CD8-positive, alpha-beta memory T cell (primary cell): ENCODE data around the gene MOGAT2. TPM values are rescaled to one million over a fixed set of nuclear protein-coding genes. Genes with fewer than 3 reads are reported as not detected.
A peak's percentile ranks its signal among the peaks of the same experiment; 100 is the strongest.
"Not testable (repeated sequence)": the region's sequence is repeated elsewhere in the genome, so short reads cannot be mapped to it uniquely, and the experiment has no call there.

Source experiments
- CTCF ChIA-PET: fragments of 350-600 bp; sonication (Branson Sonifier 250); formaldehyde crosslinking; loops from one replicate; lab custom pipeline; 2021; ENCODE audit warnings: antibody characterized with exemption; lab: Charles Lee
- POLR2A ChIA-PET: fragments of 350-600 bp; sonication (Branson Sonifier 250); formaldehyde crosslinking; loops from one replicate; lab custom pipeline; 2021; ENCODE audit warnings: antibody characterized with exemption; lab: Charles Lee
- DNase-seq, 5 donors: peaks; one replicate each; pipeline versions ENCODE4 v3.0.0 to v3.0.0-alpha.2; 2020 to 2022; ENCODE audit warnings: mixed read lengths in 1 of 5
- H3K27ac ChIP-seq: one replicate; pipeline ENCODE4 v1.7.0; 2013; ENCODE audit warnings: low read depth, mild to moderate bottlenecking, low read length, moderate library complexity
- H3K27me3 ChIP-seq: 2 replicates; pipeline ENCODE4 v1.7.0; 2013; ENCODE audit warnings: low read length, mild to moderate bottlenecking; ENCODE audit not compliant: insufficient read depth, poor library complexity, severe bottlenecking
- H3K36me3 ChIP-seq: 2 replicates; pipeline ENCODE4 v1.7.0; 2013; ENCODE audit warnings: mild to moderate bottlenecking, low read length, moderate library complexity; ENCODE audit not compliant: insufficient read depth
- H3K4me1 ChIP-seq: 2 replicates; pipeline ENCODE4 v1.7.0; 2013; ENCODE audit warnings: mild to moderate bottlenecking, low read length, moderate library complexity; ENCODE audit not compliant: insufficient read depth
- H3K4me3 ChIP-seq: 2 replicates; pipeline ENCODE4 v1.7.0; 2013; ENCODE audit warnings: mild to moderate bottlenecking, low read length
- H3K9me3 ChIP-seq: 2 replicates; pipeline ENCODE4 v1.7.0; 2013; ENCODE audit warnings: mild to moderate bottlenecking, low read length
- H3K27ac Mint-ChIP-seq, 8 donors: one replicate each; pipeline ENCODE4 v1.8.0; 2020 to 2021; ENCODE audit warnings: mixed read lengths in 8 of 8, mild to moderate bottlenecking in 6 of 8, inconsistent platforms in 3 of 8, moderate library complexity in 3 of 8
- H3K27me3 Mint-ChIP-seq, 2 donors: one replicate each; pipeline ENCODE4 v1.8.0; 2020 to 2021; ENCODE audit warnings: mixed read lengths in 2 of 2, mild to moderate bottlenecking in 1 of 2, moderate library complexity in 1 of 2
- H3K36me3 Mint-ChIP-seq, 3 donors: one replicate each; pipeline ENCODE4 v1.8.0; 2020 to 2021; ENCODE audit warnings: mixed read lengths in 3 of 3, inconsistent platforms in 1 of 3, mild to moderate bottlenecking in 1 of 3
- H3K4me1 Mint-ChIP-seq, 3 donors: one replicate each; pipeline ENCODE4 v1.8.0; 2020 to 2021; ENCODE audit warnings: mixed read lengths in 3 of 3, inconsistent platforms in 1 of 3, mild to moderate bottlenecking in 1 of 3
- H3K4me3 Mint-ChIP-seq, 7 donors: one replicate each; pipeline ENCODE4 v1.8.0; 2020 to 2021; ENCODE audit warnings: mixed read lengths in 7 of 7, mild to moderate bottlenecking in 6 of 7, moderate library complexity in 4 of 7, inconsistent platforms in 2 of 7
- H3K9me3 Mint-ChIP-seq, 5 donors: one replicate each; pipeline ENCODE4 v1.8.0; 2020 to 2022; ENCODE audit warnings: mixed read lengths in 5 of 5, mild to moderate bottlenecking in 3 of 5, moderate library complexity in 2 of 5, inconsistent platforms in 1 of 5
- polyA plus RNA-seq: library from polyadenylated mRNA; unstranded; fragments of 300-500 nt; fragmentation: Illumina TruSeq; gene quantifications from one replicate; pipeline ENCODE4 v1.2.3, GENCODE V29; 2021
- total RNA-seq, 2 experiments: library from RNA; stranded (reverse); gene quantifications; one replicate each; pipeline ENCODE4 v1.2.3, GENCODE V29; 2021

Gene MOGAT2
- total and polyA plus RNA-seq, 3 experiments from 2014 or later, result not detected

DNA sequence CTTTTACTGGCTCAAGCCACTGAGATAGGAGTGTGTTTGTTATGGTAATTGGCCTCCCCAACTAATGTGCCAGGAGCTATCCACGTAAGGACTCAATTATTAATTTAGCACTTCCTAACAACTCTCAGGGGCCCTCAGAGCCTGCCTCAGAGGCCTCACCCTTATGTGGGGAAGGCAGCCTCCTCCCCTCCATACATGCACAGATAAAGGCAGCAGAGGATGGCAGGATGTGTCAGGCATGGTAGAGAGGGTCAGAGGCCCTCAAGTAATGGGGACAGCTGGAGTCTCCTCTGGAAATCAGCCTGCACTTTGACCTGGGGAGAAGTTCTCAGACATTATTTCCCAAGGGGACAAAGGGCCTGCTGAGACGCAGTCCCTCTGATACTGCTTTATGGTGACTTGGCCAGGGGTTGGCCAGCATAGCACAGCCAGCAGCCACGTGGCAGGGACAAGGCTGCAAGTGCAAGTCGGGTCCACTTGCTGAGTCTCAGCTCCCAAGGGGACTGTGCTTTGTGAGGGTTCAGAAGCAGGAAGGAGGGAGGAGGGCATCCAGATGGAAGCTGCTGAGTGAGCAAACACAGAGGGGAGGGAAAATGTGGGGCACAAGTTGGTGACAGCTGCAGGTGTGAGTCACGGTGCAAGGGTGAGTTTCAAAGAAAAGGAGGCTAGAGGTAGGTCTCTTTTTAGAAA is 17.0 kb downstream of the MOGAT2 start:
- H3K27ac Mint-ChIP-seq, result no peak overlapping the region
- ChIA-PET CTCF (no interaction called here), POLR2A (no interaction called here)
- no peak overlapping the region for H3K27ac ChIP-seq
- H3K27me3 ChIP-seq, result no peaks in the 10 kb centered on the region
- no peaks in the 10 kb centered on the region for H3K4me1 ChIP-seq
- H3K9me3 ChIP-seq, result no peaks in the 10 kb centered on the region
- no peak overlapping the region for H3K4me3 ChIP-seq
- no peaks in the 10 kb centered on the region for H3K4me1 Mint-ChIP-seq
- H3K27me3 Mint-ChIP-seq, result peaks cover 13 to 37% of the 10 kb centered on the region in 2 donors
- no peak for DNase-seq
- H3K9me3 Mint-ChIP-seq, result no peaks in the 10 kb centered on the region
- H3K36me3 Mint-ChIP-seq, result peaks cover 0 to 3% (median 0%) of the 10 kb centered on the region in 3 donors
- no peak overlapping the region for H3K4me3 Mint-ChIP-seq
- no peaks in the 10 kb centered on the region for H3K36me3 ChIP-seq

DNA sequence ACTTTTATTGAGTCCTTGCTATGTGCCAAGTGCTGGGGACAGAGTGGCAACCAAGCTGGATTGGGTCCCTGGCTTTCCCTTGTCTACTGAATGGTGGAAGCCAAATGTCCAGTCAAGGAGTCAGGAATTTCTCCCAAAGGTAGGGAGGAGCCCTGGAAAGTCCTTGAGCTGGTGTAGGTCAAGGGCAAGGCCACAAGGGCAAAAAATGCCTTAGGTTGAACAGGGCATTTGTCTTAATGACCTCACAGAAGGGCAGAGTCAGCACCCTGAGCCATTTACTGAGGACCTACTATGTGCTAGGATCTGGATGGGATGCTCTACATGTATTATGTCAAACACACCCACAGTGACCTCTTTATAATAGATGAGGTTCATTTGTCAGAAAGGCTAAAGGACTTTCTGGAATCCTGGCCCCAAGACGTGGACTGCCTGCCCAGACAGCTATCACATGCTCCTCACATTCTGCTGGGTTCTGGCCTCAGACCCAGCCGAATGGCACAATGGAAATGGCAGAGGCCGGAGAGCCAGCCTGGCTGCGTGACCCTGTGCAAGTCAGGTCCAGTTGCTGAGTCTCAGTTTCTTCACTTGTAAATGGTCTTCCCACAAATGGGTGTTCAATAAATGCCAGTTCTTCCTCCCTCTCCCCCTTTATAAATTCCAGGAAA is 17.7 kb downstream of the MOGAT2 start:
- Histone ChIP-seq H3K36me3 (no peaks in the 10 kb centered on the region), H3K4me3 (no peak overlapping the region), H3K4me1 (no peaks in the 10 kb centered on the region), H3K27me3 (no peaks in the 10 kb centered on the region), H3K27ac (no peak overlapping the region), H3K9me3 (no peaks in the 10 kb centered on the region)
- Mint-ChIP-seq H3K36me3 (peaks cover 0 to 3% (median 0%) of the 10 kb centered on the region in 3 donors), H3K27ac (no peak overlapping the region), H3K4me1 (no peaks in the 10 kb centered on the region), H3K9me3 (no peaks in the 10 kb centered on the region), H3K27me3 (peaks cover 13 to 37% of the 10 kb centered on the region in 2 donors), H3K4me3 (no peak overlapping the region)
- no peak for DNase-seq
- POLR2A ChIA-PET, result no interaction called here
- CTCF ChIA-PET, result no interaction called here

DNA sequence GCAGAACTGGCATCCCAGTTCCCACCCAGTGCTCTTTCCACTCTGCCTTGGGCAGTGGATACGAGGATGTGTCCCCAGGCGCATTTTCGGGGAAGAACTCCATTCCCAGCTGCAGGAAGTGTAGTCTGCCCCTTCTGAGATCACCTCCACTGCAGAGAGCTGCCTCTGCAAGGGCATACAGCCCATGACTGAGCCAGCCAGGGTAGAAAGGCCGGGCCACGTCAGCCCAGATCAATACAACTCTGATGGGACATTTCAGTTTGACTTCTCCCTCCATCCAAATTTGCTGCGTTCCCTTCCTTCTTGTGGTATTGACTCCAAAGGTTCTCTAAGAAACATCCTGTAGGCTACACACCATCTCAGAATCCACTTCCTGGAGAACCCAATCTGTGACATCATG is 19.7 kb downstream of the MOGAT2 start:
- Histone ChIP-seq H3K4me3 (no peak overlapping the region), H3K4me1 (no peaks in the 10 kb centered on the region), H3K27me3 (no peaks in the 10 kb centered on the region), H3K9me3 (no peaks in the 10 kb centered on the region), H3K36me3 (no peaks in the 10 kb centered on the region), H3K27ac (no peak overlapping the region)
- no peaks in the 10 kb centered on the region for H3K4me1 Mint-ChIP-seq
- ChIA-PET CTCF (no interaction called here), POLR2A (no interaction called here)
- H3K4me3 Mint-ChIP-seq, result no peak overlapping the region
- H3K27me3 Mint-ChIP-seq, result peaks cover 14 to 30% of the 10 kb centered on the region in 2 donors
- no peak for DNase-seq
- peaks cover 0 to 3% (median 0%) of the 10 kb centered on the region in 3 donors for H3K36me3 Mint-ChIP-seq
- no peak overlapping the region for H3K27ac Mint-ChIP-seq
- H3K9me3 Mint-ChIP-seq, result no peaks in the 10 kb centered on the region

DNA sequence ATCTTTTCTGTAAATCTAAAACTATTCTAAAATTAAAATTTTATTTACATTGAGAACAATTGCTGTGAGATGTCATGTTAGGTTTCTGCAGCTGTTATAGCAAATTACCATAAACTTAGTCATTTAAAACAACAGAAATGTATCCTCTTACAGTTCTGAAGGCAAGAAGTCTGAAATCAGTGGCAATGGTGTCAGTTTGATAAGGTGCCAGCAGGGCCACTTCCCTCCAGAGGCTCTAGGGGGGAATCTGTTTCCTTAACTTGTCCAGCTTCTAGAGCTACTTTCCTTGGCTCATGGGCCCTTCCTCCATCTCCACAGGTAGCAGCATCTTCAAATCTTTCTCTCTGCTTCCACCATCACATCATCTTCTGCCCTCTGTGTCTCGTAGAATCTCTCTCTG is 23.0 kb downstream of the MOGAT2 start:
- H3K4me3 ChIP-seq, result no peak overlapping the region
- ChIA-PET POLR2A (no interaction called here), CTCF (no interaction called here)
- H3K4me1 ChIP-seq, result no peaks in the 10 kb centered on the region
- no peaks in the 10 kb centered on the region for H3K9me3 ChIP-seq
- Mint-ChIP-seq H3K27ac (no peak overlapping the region), H3K4me1 (no peaks in the 10 kb centered on the region), H3K4me3 (no peak overlapping the region), H3K36me3 (no peaks in the 10 kb centered on the region), H3K9me3 (no peaks in the 10 kb centered on the region), H3K27me3 (peaks cover 19 to 43% of the 10 kb centered on the region in 2 donors)
- no peak overlapping the region for H3K27ac ChIP-seq
- no peak for DNase-seq
- H3K27me3 ChIP-seq, result no peaks in the 10 kb centered on the region
- H3K36me3 ChIP-seq, result no peaks in the 10 kb centered on the region

DNA sequence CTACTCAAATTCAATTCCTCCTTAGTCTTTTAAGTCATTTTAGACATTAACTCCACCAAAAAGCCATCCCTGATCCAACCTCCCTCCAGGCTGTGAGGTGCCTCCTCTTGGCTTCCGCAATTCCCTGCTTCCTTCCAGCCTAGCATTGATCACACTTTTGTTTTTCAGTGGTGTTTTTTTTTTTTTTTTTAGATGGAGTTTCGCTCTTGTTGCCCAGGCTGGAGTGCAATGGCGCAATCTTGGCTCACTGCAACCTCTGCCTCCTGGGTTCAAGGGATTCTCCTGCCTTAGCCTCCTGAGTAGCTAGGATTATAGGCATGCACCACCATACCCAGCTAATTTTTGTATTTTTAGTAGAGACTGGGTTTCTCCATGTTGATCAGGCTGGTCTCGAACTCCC is 25.5 kb downstream of the MOGAT2 start:
- POLR2A ChIA-PET, H3K27me3 ChIP-seq, H3K36me3 ChIP-seq, H3K4me1 Mint-ChIP-seq, H3K9me3 ChIP-seq, CTCF ChIA-PET, H3K4me3 Mint-ChIP-seq, DNase-seq, H3K4me1 ChIP-seq, H3K36me3 Mint-ChIP-seq, H3K9me3 Mint-ChIP-seq, H3K27ac Mint-ChIP-seq, H3K4me3 ChIP-seq, H3K27ac ChIP-seq: not testable (repeated sequence)
- H3K27me3 Mint-ChIP-seq, result peaks cover 26 to 55% of the 10 kb centered on the region in 2 donors

DNA sequence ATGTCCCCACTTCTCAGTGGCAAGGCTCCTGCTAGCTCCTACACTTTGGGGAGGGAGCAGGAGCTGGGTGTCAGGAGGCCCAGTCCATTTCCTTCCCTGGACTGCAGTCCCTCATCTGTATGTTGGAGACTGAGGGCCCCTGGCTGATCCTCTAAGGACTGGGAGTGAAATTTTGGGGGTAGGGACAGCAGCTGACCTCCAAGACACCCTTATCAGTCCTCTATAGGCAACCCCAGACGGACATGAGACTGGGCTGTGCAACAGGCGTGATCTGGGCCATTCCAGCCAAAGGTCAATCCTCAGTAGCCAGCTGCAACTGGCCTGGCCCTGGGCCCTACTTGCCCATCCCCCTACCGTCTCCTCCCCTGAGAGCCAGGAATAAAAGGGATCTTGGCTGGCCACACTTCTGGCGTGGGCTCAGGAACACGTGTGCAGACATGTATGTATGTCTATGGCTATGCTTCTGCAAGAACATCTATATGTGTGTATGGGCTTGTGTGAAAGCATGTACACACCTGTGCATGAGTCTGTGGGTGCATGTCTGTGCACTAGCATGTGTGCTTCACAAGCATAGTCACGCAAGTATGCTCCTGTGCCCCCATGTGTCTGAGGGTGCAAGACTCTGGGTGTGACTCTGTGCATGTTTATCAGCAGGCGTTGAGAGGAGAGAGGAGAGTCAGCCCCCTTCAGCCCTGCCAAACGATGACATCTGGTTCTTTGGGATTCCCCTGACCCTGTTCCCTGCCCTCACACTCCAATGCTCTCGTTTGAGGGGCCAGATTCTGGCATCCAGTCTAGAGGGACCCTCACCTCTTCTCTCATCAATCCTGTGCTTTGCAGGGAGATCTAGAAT is 26.3 kb downstream of the MOGAT2 start:
- POLR2A ChIA-PET, result no interaction called here
- H3K4me1 Mint-ChIP-seq, result peaks cover 0 to 3% (median 2%) of the 10 kb centered on the region in 3 donors
- H3K36me3 Mint-ChIP-seq, result no peaks in the 10 kb centered on the region
- H3K9me3 Mint-ChIP-seq, result no peaks in the 10 kb centered on the region
- no peaks in the 10 kb centered on the region for H3K4me1 ChIP-seq
- H3K9me3 ChIP-seq, result no peaks in the 10 kb centered on the region
- H3K4me3 Mint-ChIP-seq, result no peak overlapping the region
- no peaks in the 10 kb centered on the region for H3K36me3 ChIP-seq
- H3K27me3 Mint-ChIP-seq, result peaks cover 23 to 55% of the 10 kb centered on the region in 2 donors
- H3K27ac ChIP-seq, result no peak overlapping the region
- no peak for DNase-seq
- CTCF ChIA-PET, result no interaction called here
- no peak overlapping the region for H3K4me3 ChIP-seq
- peak overlapping the region in 1 of 8 donors; percentile 20 for H3K27ac Mint-ChIP-seq
- no peaks in the 10 kb centered on the region for H3K27me3 ChIP-seq

DNA sequence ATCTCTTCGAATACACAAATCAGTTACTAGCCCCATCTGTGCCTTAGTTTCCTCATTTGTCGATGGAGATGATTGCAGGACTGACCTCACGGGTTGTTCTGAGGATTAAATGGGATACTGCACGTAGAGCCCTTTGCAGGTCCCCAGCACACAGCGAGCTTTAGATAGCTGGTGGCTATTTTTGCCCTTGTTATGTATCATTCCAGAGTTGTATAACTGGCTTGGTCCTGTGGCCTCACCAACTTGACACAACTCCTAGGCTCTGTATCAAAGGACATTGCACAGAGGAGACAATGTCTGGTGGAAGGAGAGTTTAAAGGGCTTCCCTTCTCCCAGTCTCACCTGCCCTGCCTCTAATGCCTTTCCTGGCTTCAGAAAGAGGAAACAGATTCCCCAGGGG is 28.2 kb downstream of the MOGAT2 start:
- no peaks in the 10 kb centered on the region for H3K9me3 ChIP-seq
- no peak overlapping the region for H3K27ac ChIP-seq
- H3K4me3 ChIP-seq, result no peak overlapping the region
- H3K4me1 ChIP-seq, result no peaks in the 10 kb centered on the region
- no peaks in the 10 kb centered on the region for H3K36me3 ChIP-seq
- POLR2A ChIA-PET, result no interaction called here
- CTCF ChIA-PET, result no interaction called here
- no peak for DNase-seq
- Mint-ChIP-seq H3K9me3 (no peaks in the 10 kb centered on the region), H3K36me3 (no peaks in the 10 kb centered on the region), H3K27ac (no peak overlapping the region), H3K4me3 (no peak overlapping the region), H3K4me1 (peaks cover 0 to 3% (median 2%) of the 10 kb centered on the region in 3 donors), H3K27me3 (peaks cover 23 to 54% of the 10 kb centered on the region in 2 donors)
- H3K27me3 ChIP-seq, result no peaks in the 10 kb centered on the region

DNA sequence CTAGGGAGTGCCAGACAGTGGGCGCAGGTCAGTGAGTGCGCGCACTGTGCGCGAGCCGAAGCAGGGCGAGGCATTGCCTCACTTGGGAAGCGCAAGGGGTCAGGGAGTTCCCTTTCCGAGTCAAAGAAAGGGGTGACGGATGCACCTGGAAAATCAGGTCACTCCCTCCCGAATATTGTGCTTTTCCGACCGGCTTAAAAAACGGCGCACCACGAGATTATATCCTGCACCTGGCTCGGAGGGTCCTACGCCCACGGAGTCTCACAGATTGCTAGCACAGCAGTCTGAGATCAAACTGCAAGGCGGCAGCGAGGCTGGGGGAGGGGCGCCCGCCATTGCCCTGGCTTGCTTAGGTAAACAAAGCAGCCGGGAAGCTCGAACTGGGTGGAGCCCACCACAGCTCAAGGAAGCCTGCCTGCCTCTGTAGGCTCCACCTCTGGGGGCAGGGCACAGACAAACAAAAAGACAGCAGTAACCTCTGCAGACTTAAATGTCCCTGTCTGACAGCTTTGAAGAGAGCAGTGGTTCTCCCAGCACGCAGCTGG is 31.2 kb downstream of the MOGAT2 start:
- H3K9me3 ChIP-seq, POLR2A ChIA-PET, H3K4me1 ChIP-seq, H3K36me3 Mint-ChIP-seq, H3K27me3 ChIP-seq, H3K4me1 Mint-ChIP-seq, H3K27ac Mint-ChIP-seq, CTCF ChIA-PET, H3K36me3 ChIP-seq, H3K4me3 Mint-ChIP-seq, H3K27ac ChIP-seq, H3K9me3 Mint-ChIP-seq, H3K4me3 ChIP-seq, DNase-seq: not testable (repeated sequence)
- peaks cover 18 to 42% of the 10 kb centered on the region in 2 donors for H3K27me3 Mint-ChIP-seq
